Mesenchymal stem cell (in vitro differentiated cells and primary cell): Measurements from ENCODE around the gene LYVE1.
A peak's percentile ranks its signal among the peaks of the same experiment; 100 is the strongest.

Experiments used
- DNase-seq: peaks from one replicate; pipeline ENCODE4 v3.0.0-alpha.2; 2013
- H2AFZ ChIP-seq: one replicate; pipeline ENCODE4 v1.6.1; 2013; ENCODE audit warnings: low read depth, mild to moderate bottlenecking, control low read depth, inconsistent platforms, low read length, moderate library complexity
- H2AK5ac ChIP-seq: 2 replicates; pipeline ENCODE4 v1.6.1; 2013; ENCODE audit warnings: low read length, moderate library complexity, mild to moderate bottlenecking, inconsistent platforms; ENCODE audit not compliant: severe bottlenecking
- H2BK120ac ChIP-seq: one replicate; pipeline ENCODE4 v1.6.1; 2013; ENCODE audit warnings: low read depth, mild to moderate bottlenecking, inconsistent platforms, low read length, moderate library complexity
- H2BK12ac ChIP-seq, 2 experiments: one replicate each; pipeline ENCODE4 v1.6.1; 2013; ENCODE audit warnings: inconsistent platforms in 2 of 2, low read length in 2 of 2, mild to moderate bottlenecking in 2 of 2, moderate library complexity in 2 of 2, control low read depth in 1 of 2
- H2BK15ac ChIP-seq: one replicate; pipeline ENCODE4 v1.6.1; 2013; ENCODE audit warnings: mild to moderate bottlenecking, low read depth, inconsistent platforms; ENCODE audit not compliant: poor library complexity, severe bottlenecking
- H2BK5ac ChIP-seq: 2 replicates; pipeline ENCODE4 v1.6.1; 2013; ENCODE audit warnings: low read depth, mild to moderate bottlenecking, low read length, control low read depth, inconsistent platforms; ENCODE audit not compliant: poor library complexity, severe bottlenecking
- H3K14ac ChIP-seq, 2 experiments: one replicate each; pipeline ENCODE4 v1.6.1; 2013; ENCODE audit warnings: inconsistent platforms in 2 of 2, low read length in 2 of 2, control low read depth in 1 of 2, mild to moderate bottlenecking in 1 of 2, moderate library complexity in 1 of 2
- H3K18ac ChIP-seq, 2 experiments: one replicate each; pipeline ENCODE4 v1.6.1; 2013; ENCODE audit warnings: inconsistent platforms in 2 of 2, low read length in 2 of 2, control low read depth in 1 of 2, low read depth in 1 of 2, mild to moderate bottlenecking in 1 of 2
- H3K23ac ChIP-seq, 2 experiments: one replicate each; pipeline ENCODE4 v1.6.1; 2013; ENCODE audit warnings: inconsistent platforms in 2 of 2, low read length in 2 of 2, mild to moderate bottlenecking in 2 of 2, moderate library complexity in 2 of 2, control low read depth in 1 of 2
- H3K27ac ChIP-seq: 2 replicates; pipeline ENCODE4 v1.5.1; 2013; ENCODE audit warnings: mild to moderate bottlenecking, moderate library complexity, low read length, control low read depth, inconsistent platforms; ENCODE audit not compliant: poor library complexity, severe bottlenecking
- H3K27me3 ChIP-seq, 2 experiments: 2 replicates each; pipeline versions ENCODE4 v1.6.1 to v1.7.0; 2013; ENCODE audit warnings: low read length in 2 of 2, mild to moderate bottlenecking in 2 of 2, moderate library complexity in 2 of 2, control low read depth in 1 of 2, inconsistent platforms in 1 of 2; ENCODE audit not compliant: control insufficient read depth in 1 of 2, insufficient read depth in 1 of 2
- H3K36me3 ChIP-seq, 2 experiments: 2 replicates each; pipeline versions ENCODE4 v1.6.1 to v1.7.0; 2013; ENCODE audit warnings: low read length in 2 of 2, control low read depth in 1 of 2, inconsistent platforms in 1 of 2, low read depth in 1 of 2, mild to moderate bottlenecking in 1 of 2; ENCODE audit not compliant: insufficient read depth in 2 of 2, control insufficient read depth in 1 of 2
- H3K4ac ChIP-seq, 2 experiments: one replicate each; pipeline ENCODE4 v1.6.1; 2013; ENCODE audit warnings: inconsistent platforms in 2 of 2, low read length in 2 of 2, mild to moderate bottlenecking in 2 of 2, moderate library complexity in 2 of 2, control low read depth in 1 of 2, low read depth in 1 of 2
- H3K4me1 ChIP-seq: 2 replicates; pipeline ENCODE4 v1.6.1; 2013; ENCODE audit warnings: low read depth, low read length, control low read depth; ENCODE audit not compliant: control insufficient read depth, insufficient read depth
- H3K4me2 ChIP-seq: 2 replicates; pipeline ENCODE4 v1.6.1; 2013; ENCODE audit warnings: low read length, mild to moderate bottlenecking, inconsistent platforms; ENCODE audit not compliant: poor library complexity, severe bottlenecking
- H3K4me3 ChIP-seq, 2 experiments: 2 replicates each; pipeline versions ENCODE4 v1.5.1 to v1.7.0; 2013; ENCODE audit warnings: low read length in 2 of 2, mild to moderate bottlenecking in 2 of 2, control low read depth in 1 of 2, low read depth in 1 of 2; ENCODE audit not compliant: insufficient read depth in 1 of 2
- H3K79me1 ChIP-seq: replicated peaks from 2 replicates; pipeline ENCODE4 v1.6.1; 2013; ENCODE audit warnings: mild to moderate bottlenecking, control low read depth, low read length, inconsistent platforms; ENCODE audit not compliant: poor library complexity, severe bottlenecking
- H3K9ac ChIP-seq: 2 replicates; pipeline ENCODE4 v1.7.0; 2013; ENCODE audit warnings: mild to moderate bottlenecking, low read length, moderate library complexity
- H3K9me3 ChIP-seq: 2 replicates; pipeline ENCODE4 v1.7.0; 2013; ENCODE audit warnings: mild to moderate bottlenecking, low read length; ENCODE audit not compliant: control insufficient read depth
- H4K8ac ChIP-seq: one replicate; pipeline ENCODE4 v1.6.1; 2013; ENCODE audit warnings: inconsistent platforms, mild to moderate bottlenecking, low read length, moderate library complexity
- H4K91ac ChIP-seq: one replicate; pipeline ENCODE4 v1.6.1; 2013; ENCODE audit warnings: mild to moderate bottlenecking, low read length, inconsistent platforms
- WGBS: methylation state at CpG from one replicate; pipeline ENCODE4 v1.1.7; 2013; ENCODE audit warnings: mixed read lengths; 5-methylcytosine and 5-hydroxymethylcytosine counted together

The LYVE1 gene

GRCh38 chr11:10592331-10592730 is 23.9 kb upstream of the LYVE1 start:
- no peak overlapping the region for H3K4me3 ChIP-seq
- H2BK5ac ChIP-seq: no peak overlapping the region
- H3K4me2 ChIP-seq: no peak overlapping the region
- H2AK5ac ChIP-seq: no peak overlapping the region
- no CpG with 5 or more reads among the region's 2 CpGs for WGBS
- DNase-seq: peak; percentile 93
- H3K23ac ChIP-seq: no peak overlapping the region
- H3K9ac ChIP-seq: peak overlapping the region; percentile 70
- H3K9me3 ChIP-seq: no peaks in the 10 kb centered on the region
- H2BK15ac ChIP-seq: no peak overlapping the region
- no peak overlapping the region for H4K91ac ChIP-seq
- H2BK120ac ChIP-seq: no peak overlapping the region
- no peak overlapping the region for H3K27ac ChIP-seq
- no peaks in the 10 kb centered on the region for H3K27me3 ChIP-seq
- no peak overlapping the region for H3K18ac ChIP-seq
- no peak overlapping the region for H4K8ac ChIP-seq
- no peak overlapping the region for H3K4ac ChIP-seq
- H2BK12ac ChIP-seq: no peak overlapping the region
- H3K14ac ChIP-seq: no peak overlapping the region
- H3K4me1 ChIP-seq: peaks cover 5% of the 10 kb centered on the region
- peaks cover 0 to 28% of the 10 kb centered on the region in 2 experiments for H3K36me3 ChIP-seq
- H2AFZ ChIP-seq: no peak overlapping the region
- H3K79me1 ChIP-seq: no peaks in the 10 kb centered on the region

- DNase-seq: no peak
- Histone ChIP-seq H3K18ac (peak overlapping the region in 1 of 2 experiments; percentile 93), H3K4me1 (peaks cover 5% of the 10 kb centered on the region)
Observed at GRCh38 chr11:10591741-10592140, 23.3 kb upstream of the LYVE1 start.

GRCh38 chr11:10590218-10590915 is 21.9 kb upstream of the LYVE1 start:
- H2AFZ ChIP-seq: no peak overlapping the region
- H2BK5ac ChIP-seq: no peak overlapping the region
- H3K9me3 ChIP-seq: no peaks in the 10 kb centered on the region
- H3K36me3 ChIP-seq: peaks cover 0 to 25% of the 10 kb centered on the region in 2 experiments
- peak overlapping the region; percentile 26 to 73 for H3K4ac ChIP-seq
- H4K8ac ChIP-seq: peak overlapping the region; percentile 51
- H2BK15ac ChIP-seq: peak overlapping the region; percentile 33
- H3K18ac ChIP-seq: peak overlapping the region in 1 of 2 experiments; percentile 21
- H3K4me2 ChIP-seq: no peak overlapping the region
- H2BK12ac ChIP-seq: peak overlapping the region in 1 of 2 experiments; percentile 15
- H3K27ac ChIP-seq: no peak overlapping the region
- no peak overlapping the region for H3K14ac ChIP-seq
- H3K27me3 ChIP-seq: no peaks in the 10 kb centered on the region
- 88% methylated on average over 2 of the region's 2 CpGs for WGBS
- H3K79me1 ChIP-seq: no peaks in the 10 kb centered on the region
- no peak overlapping the region for H2AK5ac ChIP-seq
- H3K9ac ChIP-seq: no peak overlapping the region
- DNase-seq: no peak
- peak overlapping the region; percentile 38 for H2BK120ac ChIP-seq
- no peak overlapping the region for H3K23ac ChIP-seq
- no peak overlapping the region for H3K4me3 ChIP-seq
- peaks cover 5% of the 10 kb centered on the region for H3K4me1 ChIP-seq
- H4K91ac ChIP-seq: no peak overlapping the region

More at GRCh38 chr11:10591741-10592140, 23.3 kb upstream of the LYVE1 start:
- no peaks in the 10 kb centered on the region for H3K27me3 ChIP-seq
- no peak overlapping the region for H3K23ac ChIP-seq
- H3K4me3 ChIP-seq: no peak overlapping the region
- no peak overlapping the region for H2AFZ ChIP-seq
- peak overlapping the region; percentile 41 for H3K9ac ChIP-seq
- H4K91ac ChIP-seq: peak overlapping the region; percentile 67
- peak overlapping the region; percentile 51 for H3K27ac ChIP-seq
- no peak overlapping the region for H3K14ac ChIP-seq
- WGBS: 80% methylated on average over 2 of the region's 2 CpGs
- H2AK5ac ChIP-seq: no peak overlapping the region
- H2BK12ac ChIP-seq: peak overlapping the region; percentile 1 to 94
- H2BK5ac ChIP-seq: no peak overlapping the region
- H3K79me1 ChIP-seq: no peaks in the 10 kb centered on the region
- peak overlapping the region; percentile 68 for H2BK120ac ChIP-seq
- H4K8ac ChIP-seq: peak overlapping the region; percentile 82
- peak overlapping the region; percentile 19 to 94 for H3K4ac ChIP-seq
- H3K4me2 ChIP-seq: no peak overlapping the region
- no peaks in the 10 kb centered on the region for H3K9me3 ChIP-seq
- H2BK15ac ChIP-seq: peak overlapping the region; percentile 26
- H3K36me3 ChIP-seq: peaks cover 0 to 28% of the 10 kb centered on the region in 2 experiments

- DNase-seq: peak; percentile 49
- Histone ChIP-seq H3K14ac (no peak overlapping the region), H4K91ac (no peak overlapping the region), H3K4me1 (peaks cover 2% of the 10 kb centered on the region), H2AK5ac (no peak overlapping the region), H2BK15ac (no peak overlapping the region), H3K9ac (no peak overlapping the region), H3K18ac (peak overlapping the region in 1 of 2 experiments; percentile 19), H3K9me3 (no peaks in the 10 kb centered on the region), H2AFZ (no peak overlapping the region), H2BK120ac (no peak overlapping the region), H4K8ac (no peak overlapping the region), H3K36me3 (peaks cover 0 to 26% of the 10 kb centered on the region in 2 experiments), H3K4ac (no peak overlapping the region), H2BK5ac (no peak overlapping the region), H3K79me1 (no peaks in the 10 kb centered on the region), H3K4me3 (no peak overlapping the region), H2BK12ac (no peak overlapping the region), H3K27ac (no peak overlapping the region), H3K27me3 (no peaks in the 10 kb centered on the region), H3K4me2 (no peak overlapping the region), H3K23ac (no peak overlapping the region)
- WGBS: 71% methylated on average over 1 of the region's 2 CpGs
Observed at GRCh38 chr11:10588904-10589303, 20.4 kb upstream of the LYVE1 start.
